Neural cell (in vitro differentiated cells): Measurements from ENCODE around the gene SPATA45. TPM values are rescaled to one million over a fixed set of nuclear protein-coding genes. Genes with fewer than 3 reads are reported as not detected.

ENCODE experiments used
- H2AFZ ChIP-seq: fragments of 200-600, 300-800 bp; sonication (generic), shearing (Covaris generic); 2 replicates; pipeline ENCODE4 v1.6.0; 2014; ENCODE audit warnings: low read depth, mild to moderate bottlenecking, antibody characterized with exemption, low read length, moderate library complexity
- H3F3A ChIP-seq: fragments of 200-600 bp; shearing (Covaris generic); 2 replicates; pipeline ENCODE4 v1.6.1; 2016; ENCODE audit warnings: mild to moderate bottlenecking, moderate library complexity, mixed read lengths, antibody characterized with exemption, low read length; ENCODE audit not compliant: insufficient read depth, poor library complexity, severe bottlenecking
- H3K27ac ChIP-seq: fragments of 200-600, 300-800 bp; sonication (generic), shearing (Covaris generic); 2 replicates; pipeline ENCODE4 v1.5.1; 2014; ENCODE audit warnings: mild to moderate bottlenecking, low read length, moderate library complexity
- H3K27me3 ChIP-seq: fragments of 300-800, 200-600 bp; sonication (generic), shearing (Covaris generic); 2 replicates; pipeline ENCODE4 v1.6.0; 2014; ENCODE audit warnings: mild to moderate bottlenecking, low read depth, low read length, moderate library complexity; ENCODE audit not compliant: insufficient read depth
- H3K36me3 ChIP-seq: fragments of 300-800, 200-600 bp; sonication (generic), shearing (Covaris generic); 2 replicates; pipeline ENCODE4 v1.5.1; 2014; ENCODE audit warnings: mild to moderate bottlenecking, antibody characterized with exemption, low read length, moderate library complexity; ENCODE audit not compliant: insufficient read depth
- H3K4me2 ChIP-seq: fragments of 300-800, 200-600 bp; sonication (generic), shearing (Covaris generic); 2 replicates; pipeline ENCODE4 v1.6.0; 2014; ENCODE audit warnings: mild to moderate bottlenecking, low read length
- H3K4me3 ChIP-seq: fragments of 300-800, 200-600 bp; sonication (generic), shearing (Covaris generic); 2 replicates; pipeline ENCODE4 v1.5.1; 2014; ENCODE audit warnings: mild to moderate bottlenecking, low read length, moderate library complexity
- H3K79me2 ChIP-seq: fragments of 200-600 bp; shearing (Covaris generic); replicated peaks from 2 replicates; pipeline ENCODE4 v1.6.0; 2014; ENCODE audit warnings: mild to moderate bottlenecking, low read length, moderate library complexity; ENCODE audit not compliant: insufficient read depth
- H3K9ac ChIP-seq: fragments of 300-800, 200-600 bp; sonication (generic), shearing (Covaris generic); 2 replicates; pipeline ENCODE4 v1.6.1; 2016; ENCODE audit warnings: mild to moderate bottlenecking, low read length, mixed read lengths
- H3K9me2 ChIP-seq: fragments of 200-600 bp; shearing (Covaris generic); 2 replicates; pipeline ENCODE4 v1.6.1; 2016; ENCODE audit warnings: mild to moderate bottlenecking, low read length, mixed read lengths; ENCODE audit not compliant: insufficient read depth
- H3K9me3 ChIP-seq: fragments of 200-600, 300-800 bp; sonication (generic), shearing (Covaris generic); 2 replicates; pipeline ENCODE4 v1.6.1; 2016; ENCODE audit warnings: mild to moderate bottlenecking, mixed run types, low read length, moderate library complexity, mixed read lengths
- H4K20me1 ChIP-seq: fragments of 200-600 bp; shearing (Covaris generic); 2 replicates; pipeline ENCODE4 v1.6.1; 2016; ENCODE audit warnings: mild to moderate bottlenecking, mixed run types; ENCODE audit not compliant: insufficient read depth
- EP300 ChIP-seq: fragments of 450-650 bp; conservative IDR thresholded peaks from 2 replicates; pipeline ENCODE4 v1.6.1; 2014; ENCODE audit warnings: antibody characterized with exemption, mild to moderate bottlenecking, moderate library complexity; ENCODE audit not compliant: poor library complexity, severe bottlenecking
- EZH2 ChIP-seq: fragments of 200-600, 300-800 bp; shearing (Covaris generic), sonication (generic); IDR thresholded peaks from 2 replicates; pipeline ENCODE4 v1.6.1; 2014; ENCODE audit warnings: antibody characterized with exemption, low read length, borderline replicate concordance, mild to moderate bottlenecking; ENCODE audit not compliant: insufficient read depth, poor library complexity, severe bottlenecking
- MXI1 ChIP-seq: fragments of 450-650 bp; conservative IDR thresholded peaks from 2 replicates; pipeline ENCODE4 v1.6.1; 2014; ENCODE audit warnings: antibody characterized with exemption, mild to moderate bottlenecking; ENCODE audit not compliant: poor library complexity, severe bottlenecking
- POLR2AphosphoS5 ChIP-seq: IDR thresholded peaks from 2 replicates; pipeline ENCODE4 v1.6.1; 2012
- RAD21 ChIP-seq: fragments of 450-650 bp; conservative IDR thresholded peaks from 2 replicates; pipeline ENCODE4 v1.6.1; 2014; ENCODE audit warnings: antibody characterized with exemption, mild to moderate bottlenecking, moderate library complexity
- SMC3 ChIP-seq: fragments of 450-650 bp; conservative IDR thresholded peaks from 2 replicates; pipeline ENCODE4 v1.6.1; 2014; ENCODE audit warnings: antibody characterized with exemption, mild to moderate bottlenecking, moderate library complexity; ENCODE audit not compliant: poor library complexity
- TAF1 ChIP-seq: IDR thresholded peaks from 2 replicates; pipeline ENCODE4 v1.6.1; 2012; ENCODE audit warnings: low read depth
- polyA plus RNA-seq: library from polyadenylated mRNA; depleted of rRNA; stranded (reverse); fragments of >200 nt; gene quantifications from 2 replicates; pipeline ENCODE4 v1.2.3, GENCODE V29; 2014
- TF ChIP-seq, protein P1 (sequence below): fragments of 450-650 bp; IDR thresholded peaks from 2 replicates; pipeline ENCODE4 v1.5.1; 2014; ENCODE audit warnings: antibody characterized with exemption, mild to moderate bottlenecking, moderate library complexity; ENCODE audit not compliant: poor library complexity, severe bottlenecking
- TF ChIP-seq, protein P2 (sequence below): IDR thresholded peaks from 2 replicates; pipeline ENCODE4 v1.6.1; 2012; ENCODE audit warnings: borderline replicate concordance

SPATA45 gene
- polyA plus RNA-seq, 1 donor from 2014 or later: not detected

- TF ChIP-seq TAF1 (no peak), EZH2 (no peak), POLR2AphosphoS5 (no peak)
- H3K36me3 ChIP-seq: peaks cover 4% of the 10 kb centered on the region
- H2AFZ ChIP-seq: no peak overlapping the region
- no peak overlapping the region for H3K27ac ChIP-seq
- H3F3A ChIP-seq: no peaks in the 10 kb centered on the region
- H3K27me3 ChIP-seq: no peaks in the 10 kb centered on the region
- no peak overlapping the region for H3K9ac ChIP-seq
- no peaks in the 10 kb centered on the region for H4K20me1 ChIP-seq
- no peak overlapping the region for H3K4me3 ChIP-seq
- H3K9me2 ChIP-seq: no peaks in the 10 kb centered on the region
- H3K4me2 ChIP-seq: no peak overlapping the region
- no peaks in the 10 kb centered on the region for H3K9me3 ChIP-seq
- H3K79me2 ChIP-seq: peaks cover 18% of the 10 kb centered on the region
Measured at GRCh38 chr1:212785871-212786270, 61.6 kb downstream of the SPATA45 start.

GRCh38 chr1:212783976-212784375 lies 63.5 kb downstream of the SPATA45 start:
- no peaks in the 10 kb centered on the region for H3K9me3 ChIP-seq
- H3K9ac ChIP-seq: no peak overlapping the region
- H3K27ac ChIP-seq: no peak overlapping the region
- no peaks in the 10 kb centered on the region for H3F3A ChIP-seq
- H3K27me3 ChIP-seq: no peaks in the 10 kb centered on the region
- peaks cover 4% of the 10 kb centered on the region for H3K36me3 ChIP-seq
- peaks cover 8% of the 10 kb centered on the region for H3K79me2 ChIP-seq
- no peak overlapping the region for H2AFZ ChIP-seq
- H3K9me2 ChIP-seq: no peaks in the 10 kb centered on the region
- no peaks in the 10 kb centered on the region for H4K20me1 ChIP-seq
- no peak overlapping the region for H3K4me2 ChIP-seq
- no peak for TF ChIP-seq MXI1
- no peak for TF ChIP-seq POLR2AphosphoS5
- no peak for TF ChIP-seq RAD21
- no peak for TF ChIP-seq EP300
- no peak for TF ChIP-seq SMC3
- TF ChIP-seq EZH2: no peak
- TF ChIP-seq TAF1: no peak
- H3K4me3 ChIP-seq: no peak overlapping the region

- Histone ChIP-seq H3K36me3 (peaks cover 4% of the 10 kb centered on the region), H3K9me2 (no peaks in the 10 kb centered on the region), H3K79me2 (no peaks in the 10 kb centered on the region), H4K20me1 (no peaks in the 10 kb centered on the region), H3K4me3 (no peak overlapping the region), H3K27ac (no peak overlapping the region), H3K9me3 (no peaks in the 10 kb centered on the region), H3K9ac (no peak overlapping the region), H2AFZ (no peak overlapping the region), H3F3A (no peaks in the 10 kb centered on the region), H3K4me2 (no peak overlapping the region), H3K27me3 (no peaks in the 10 kb centered on the region)
- TF ChIP-seq TAF1: no peak
- TF ChIP-seq POLR2AphosphoS5: no peak
- peak; percentile 88 for TF ChIP-seq RAD21
- TF ChIP-seq MXI1: no peak
- no peak for TF ChIP-seq EP300
- TF ChIP-seq, protein P1, sequence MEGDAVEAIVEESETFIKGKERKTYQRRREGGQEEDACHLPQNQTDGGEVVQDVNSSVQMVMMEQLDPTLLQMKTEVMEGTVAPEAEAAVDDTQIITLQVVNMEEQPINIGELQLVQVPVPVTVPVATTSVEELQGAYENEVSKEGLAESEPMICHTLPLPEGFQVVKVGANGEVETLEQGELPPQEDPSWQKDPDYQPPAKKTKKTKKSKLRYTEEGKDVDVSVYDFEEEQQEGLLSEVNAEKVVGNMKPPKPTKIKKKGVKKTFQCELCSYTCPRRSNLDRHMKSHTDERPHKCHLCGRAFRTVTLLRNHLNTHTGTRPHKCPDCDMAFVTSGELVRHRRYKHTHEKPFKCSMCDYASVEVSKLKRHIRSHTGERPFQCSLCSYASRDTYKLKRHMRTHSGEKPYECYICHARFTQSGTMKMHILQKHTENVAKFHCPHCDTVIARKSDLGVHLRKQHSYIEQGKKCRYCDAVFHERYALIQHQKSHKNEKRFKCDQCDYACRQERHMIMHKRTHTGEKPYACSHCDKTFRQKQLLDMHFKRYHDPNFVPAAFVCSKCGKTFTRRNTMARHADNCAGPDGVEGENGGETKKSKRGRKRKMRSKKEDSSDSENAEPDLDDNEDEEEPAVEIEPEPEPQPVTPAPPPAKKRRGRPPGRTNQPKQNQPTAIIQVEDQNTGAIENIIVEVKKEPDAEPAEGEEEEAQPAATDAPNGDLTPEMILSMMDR: peak; percentile 85
- TF ChIP-seq EZH2: no peak
- TF ChIP-seq, protein P2, sequence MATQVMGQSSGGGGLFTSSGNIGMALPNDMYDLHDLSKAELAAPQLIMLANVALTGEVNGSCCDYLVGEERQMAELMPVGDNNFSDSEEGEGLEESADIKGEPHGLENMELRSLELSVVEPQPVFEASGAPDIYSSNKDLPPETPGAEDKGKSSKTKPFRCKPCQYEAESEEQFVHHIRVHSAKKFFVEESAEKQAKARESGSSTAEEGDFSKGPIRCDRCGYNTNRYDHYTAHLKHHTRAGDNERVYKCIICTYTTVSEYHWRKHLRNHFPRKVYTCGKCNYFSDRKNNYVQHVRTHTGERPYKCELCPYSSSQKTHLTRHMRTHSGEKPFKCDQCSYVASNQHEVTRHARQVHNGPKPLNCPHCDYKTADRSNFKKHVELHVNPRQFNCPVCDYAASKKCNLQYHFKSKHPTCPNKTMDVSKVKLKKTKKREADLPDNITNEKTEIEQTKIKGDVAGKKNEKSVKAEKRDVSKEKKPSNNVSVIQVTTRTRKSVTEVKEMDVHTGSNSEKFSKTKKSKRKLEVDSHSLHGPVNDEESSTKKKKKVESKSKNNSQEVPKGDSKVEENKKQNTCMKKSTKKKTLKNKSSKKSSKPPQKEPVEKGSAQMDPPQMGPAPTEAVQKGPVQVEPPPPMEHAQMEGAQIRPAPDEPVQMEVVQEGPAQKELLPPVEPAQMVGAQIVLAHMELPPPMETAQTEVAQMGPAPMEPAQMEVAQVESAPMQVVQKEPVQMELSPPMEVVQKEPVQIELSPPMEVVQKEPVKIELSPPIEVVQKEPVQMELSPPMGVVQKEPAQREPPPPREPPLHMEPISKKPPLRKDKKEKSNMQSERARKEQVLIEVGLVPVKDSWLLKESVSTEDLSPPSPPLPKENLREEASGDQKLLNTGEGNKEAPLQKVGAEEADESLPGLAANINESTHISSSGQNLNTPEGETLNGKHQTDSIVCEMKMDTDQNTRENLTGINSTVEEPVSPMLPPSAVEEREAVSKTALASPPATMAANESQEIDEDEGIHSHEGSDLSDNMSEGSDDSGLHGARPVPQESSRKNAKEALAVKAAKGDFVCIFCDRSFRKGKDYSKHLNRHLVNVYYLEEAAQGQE: no peak
- peak; percentile 89 for TF ChIP-seq SMC3
Measured at GRCh38 chr1:212782422-212783154, 64.9 kb downstream of the SPATA45 start.
